DND-41 (cell line): ENCODE measurements around the gene SLC38A10.

ENCODE experiments used
- EZH2 ChIP-seq: IDR thresholded peaks from 3 replicates; pipeline ENCODE4 v1.6.1; 2012; ENCODE audit warnings: borderline replicate concordance, low read depth, mild to moderate bottlenecking, moderate library complexity, low read length, inconsistent platforms; ENCODE audit not compliant: severe bottlenecking
- TF ChIP-seq, protein P1 (sequence below): IDR thresholded peaks from 2 replicates; pipeline ENCODE4 v1.5.1; 2012; ENCODE audit warnings: borderline replicate concordance, low read length, moderate library complexity, mild to moderate bottlenecking; ENCODE audit not compliant: poor library complexity, severe bottlenecking; ENCODE audit errors: extremely low read depth

DNA sequence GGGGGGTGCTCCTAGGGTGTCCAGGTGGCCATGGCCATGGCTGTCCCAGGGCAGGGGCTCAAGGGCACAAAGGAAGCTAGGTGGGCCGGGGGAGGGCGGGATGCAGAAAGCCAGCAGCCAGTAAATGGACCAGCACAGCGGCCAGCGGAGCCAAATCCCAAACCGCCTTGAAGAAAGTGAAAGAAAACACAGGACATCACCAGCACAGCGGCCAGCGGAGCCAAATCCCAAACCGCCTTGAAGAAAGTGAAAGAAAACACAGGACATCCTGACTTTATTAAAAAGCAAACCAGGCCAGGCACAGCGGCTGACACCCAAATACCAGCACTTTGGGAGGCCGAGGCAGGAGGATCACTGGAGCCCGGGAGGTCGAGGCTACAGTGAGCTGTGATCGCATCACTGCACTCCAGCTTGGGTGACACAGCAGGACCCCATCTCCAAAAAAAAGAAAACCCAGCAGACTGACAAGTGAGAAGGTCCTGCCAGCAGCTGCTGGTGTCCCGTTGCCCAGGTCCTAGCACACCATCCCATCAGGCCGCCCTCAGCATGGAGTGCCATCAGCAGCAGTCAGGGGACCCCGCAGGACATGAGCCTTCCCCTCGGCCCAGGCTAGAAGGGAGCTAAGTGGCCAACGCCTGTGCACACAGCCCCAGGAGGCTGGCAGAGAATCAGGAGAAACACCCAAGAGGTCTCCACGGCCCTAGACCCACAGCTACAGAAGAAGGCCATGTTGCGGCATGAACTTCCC, 17.0 kb downstream of the SLC38A10 start:
- TF ChIP-seq, protein P1, sequence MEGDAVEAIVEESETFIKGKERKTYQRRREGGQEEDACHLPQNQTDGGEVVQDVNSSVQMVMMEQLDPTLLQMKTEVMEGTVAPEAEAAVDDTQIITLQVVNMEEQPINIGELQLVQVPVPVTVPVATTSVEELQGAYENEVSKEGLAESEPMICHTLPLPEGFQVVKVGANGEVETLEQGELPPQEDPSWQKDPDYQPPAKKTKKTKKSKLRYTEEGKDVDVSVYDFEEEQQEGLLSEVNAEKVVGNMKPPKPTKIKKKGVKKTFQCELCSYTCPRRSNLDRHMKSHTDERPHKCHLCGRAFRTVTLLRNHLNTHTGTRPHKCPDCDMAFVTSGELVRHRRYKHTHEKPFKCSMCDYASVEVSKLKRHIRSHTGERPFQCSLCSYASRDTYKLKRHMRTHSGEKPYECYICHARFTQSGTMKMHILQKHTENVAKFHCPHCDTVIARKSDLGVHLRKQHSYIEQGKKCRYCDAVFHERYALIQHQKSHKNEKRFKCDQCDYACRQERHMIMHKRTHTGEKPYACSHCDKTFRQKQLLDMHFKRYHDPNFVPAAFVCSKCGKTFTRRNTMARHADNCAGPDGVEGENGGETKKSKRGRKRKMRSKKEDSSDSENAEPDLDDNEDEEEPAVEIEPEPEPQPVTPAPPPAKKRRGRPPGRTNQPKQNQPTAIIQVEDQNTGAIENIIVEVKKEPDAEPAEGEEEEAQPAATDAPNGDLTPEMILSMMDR: no peak
- no peak for TF ChIP-seq EZH2
